Hematopoietic multipotent progenitor cell treated with erythropoietin and hydrocortisone succinate and interleukin-3 and kit ligand, for 8 days (in vitro differentiated cells): ENCODE measurements around the gene SLC66A3.

ENCODE experiments used
- DNase-seq: peaks from one replicate; pipeline ENCODE4 v3.0.0-alpha.2; 2015

SLC66A3 gene

DNA sequence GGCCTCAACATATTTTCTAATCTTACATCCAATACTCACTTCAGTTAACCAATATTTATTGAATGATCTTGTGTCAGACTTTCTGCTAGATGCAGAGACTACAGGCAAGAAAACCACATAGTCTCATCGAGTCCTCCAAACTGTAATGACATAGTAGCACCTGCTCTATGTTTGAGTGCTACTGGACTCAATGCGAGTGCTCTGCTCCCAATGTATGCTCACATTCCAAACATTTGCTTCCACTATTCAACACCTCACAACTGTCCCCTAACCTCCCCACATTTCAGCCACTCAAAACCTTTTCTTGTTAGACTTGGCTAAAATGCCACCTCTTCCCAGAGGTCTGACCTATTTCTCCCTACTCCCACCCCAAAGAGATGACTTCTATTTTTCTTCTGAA lies 65.2 kb downstream of the SLC66A3 start:
- DNase-seq, result no peak

DNA sequence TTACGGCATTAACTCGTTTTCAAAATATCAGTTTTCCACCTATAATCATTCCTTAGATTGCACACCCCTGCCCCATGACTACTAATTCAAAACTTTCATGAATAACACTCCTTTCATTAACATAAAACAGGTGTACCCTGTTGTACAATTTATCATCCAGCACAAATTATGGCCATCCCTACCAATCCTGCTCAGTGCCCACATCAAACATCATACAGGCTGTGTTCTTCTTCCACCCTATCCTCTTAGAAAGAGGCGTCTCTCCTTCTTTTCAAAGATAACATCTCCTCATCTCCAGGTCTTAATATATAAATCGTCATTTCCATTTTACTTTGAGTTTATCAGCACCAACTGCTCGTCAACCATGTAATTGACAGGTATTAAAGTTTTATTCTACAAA lies 67.6 kb downstream of the SLC66A3 start:
- DNase-seq, result no peak

DNA sequence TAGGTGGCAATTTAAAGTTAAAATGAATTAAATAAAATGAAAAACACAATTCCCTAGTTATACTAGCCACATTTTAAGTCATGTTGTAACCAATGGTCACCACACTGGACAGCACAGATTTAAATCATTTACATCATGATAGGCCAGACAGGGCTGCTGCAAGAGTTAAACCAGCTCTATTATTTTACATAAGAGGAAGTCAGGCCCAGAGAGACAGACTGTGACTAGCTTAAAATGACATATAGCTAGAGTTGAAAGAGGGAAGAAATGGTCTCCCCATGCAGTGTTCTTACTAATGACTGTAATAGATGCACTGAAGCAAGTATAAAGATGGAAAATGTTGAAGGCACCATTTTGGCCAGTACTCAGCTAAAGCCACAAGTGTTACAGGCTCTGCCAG lies 69.6 kb downstream of the SLC66A3 start:
- no peak for DNase-seq

DNA sequence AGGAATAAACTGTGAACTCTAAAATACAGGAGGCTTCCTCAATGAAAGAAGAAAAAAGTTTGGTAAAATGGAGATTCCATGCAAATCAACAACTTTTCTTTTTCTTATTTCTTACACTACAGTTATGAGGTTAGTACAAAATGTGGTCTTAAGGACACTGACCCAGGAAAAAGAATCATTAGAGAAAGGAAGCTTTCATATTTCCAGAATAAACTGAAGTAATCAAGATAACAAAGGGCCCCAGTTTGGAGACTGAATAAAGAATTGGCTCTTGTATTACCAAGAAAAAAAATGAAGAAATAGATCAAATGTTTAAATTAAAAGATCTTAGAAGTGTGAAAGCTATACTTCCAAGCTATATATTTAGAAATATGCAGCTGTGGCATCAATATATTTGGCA lies 72.3 kb downstream of the SLC66A3 start:
- DNase-seq, result no peak
